ENCODE measurements around the gene CD24. TPM values are rescaled to one million over a fixed set of nuclear protein-coding genes. Genes with fewer than 3 reads are reported as not detected.
A peak's percentile ranks its signal among the peaks of the same experiment; 100 is the strongest.
"Not testable (repeated sequence)": the region's sequence is repeated elsewhere in the genome, so short reads cannot be mapped to it uniquely, and the experiment has no call there.

CD24 gene
- 1,000 to 10,000 TPM in 2 of 3 donors, 100 to 1,000 TPM in 1; 902 to 1,282 (median 1,220) TPM for polyA plus RNA-seq (ENCODE audit: insufficient read length in 3 of 3)
- long read RNA-seq, donor 1, transcript CD24-204 (3 exons, 2,513 nt): minor isoform, 23 of 312 reads
- long read RNA-seq, donor 1, transcript CD24-201 (2 exons, 2,180 nt): major isoform, 286 of 312 reads
- long read RNA-seq, donor 1, partial matches to known transcripts: 0 of 312 reads
- long read RNA-seq, donor 1, other reads (novel, unspliced or antisense): 0 of 312 reads
- long read RNA-seq, donor 2, transcript CD24-204 (3 exons, 2,513 nt): minor isoform, 11 of 315 reads
- long read RNA-seq, donor 2, transcript CD24-201 (2 exons, 2,180 nt): major isoform, 295 of 315 reads
- long read RNA-seq, donor 2, partial matches to known transcripts: 6 of 315 reads
- long read RNA-seq, donor 2, other reads (novel, unspliced or antisense): 0 of 315 reads
- long read RNA-seq, donor 3, transcript CD24-204 (3 exons, 2,513 nt): minor isoform, 16 of 506 reads
- long read RNA-seq, donor 3, transcript CD24-201 (2 exons, 2,180 nt): major isoform, 488 of 506 reads
- long read RNA-seq, donor 3, partial matches to known transcripts: 0 of 506 reads
- long read RNA-seq, donor 3, other reads (novel, unspliced or antisense): 0 of 506 reads
- long read RNA-seq, donor 4, transcript CD24-204 (3 exons, 2,513 nt): minor isoform, 11 of 305 reads
- long read RNA-seq, donor 4, transcript CD24-201 (2 exons, 2,180 nt): major isoform, 287 of 305 reads
- long read RNA-seq, donor 4, transcript CD24-202 (3 exons, 802 nt): minor isoform, 5 of 305 reads
- long read RNA-seq, donor 4, partial matches to known transcripts: 0 of 305 reads
- long read RNA-seq, donor 4, other reads (novel, unspliced or antisense): 0 of 305 reads
- long read RNA-seq, donor 5: 0 reads
- long read RNA-seq, donor 6, transcript CD24-204 (3 exons, 2,513 nt): minor isoform, 14 of 377 reads
- long read RNA-seq, donor 6, transcript CD24-201 (2 exons, 2,180 nt): major isoform, 359 of 377 reads
- long read RNA-seq, donor 6, partial matches to known transcripts: 0 of 377 reads
- long read RNA-seq, donor 6, other reads (novel, unspliced or antisense): 0 of 377 reads
- long read RNA-seq, donor 7, transcript CD24-201 (2 exons, 2,180 nt): major isoform, 339 of 421 reads
- long read RNA-seq, donor 7, transcript CD24-202 (3 exons, 802 nt): minor isoform, 5 of 421 reads
- long read RNA-seq, donor 7, transcript CD24-204 (3 exons, 2,513 nt): minor isoform, 8 of 421 reads
- long read RNA-seq, donor 7, partial matches to known transcripts: 42 of 421 reads
- long read RNA-seq, donor 7, other reads (novel, unspliced or antisense): 26 of 421 reads
- long read RNA-seq, donor 8: 0 reads
- long read RNA-seq, donor 9, transcript CD24-201 (2 exons, 2,180 nt): major isoform, 326 of 345 reads
- long read RNA-seq, donor 9, transcript CD24-204 (3 exons, 2,513 nt): minor isoform, 14 of 345 reads
- long read RNA-seq, donor 9, partial matches to known transcripts: 0 of 345 reads
- long read RNA-seq, donor 9, other reads (novel, unspliced or antisense): 0 of 345 reads
- long read RNA-seq, donor 10, transcript CD24-201 (2 exons, 2,180 nt): major isoform, 394 of 404 reads
- long read RNA-seq, donor 10, transcript CD24-204 (3 exons, 2,513 nt): minor isoform, 6 of 404 reads
- long read RNA-seq, donor 10, partial matches to known transcripts: 0 of 404 reads
- long read RNA-seq, donor 10, other reads (novel, unspliced or antisense): 0 of 404 reads
- long read RNA-seq, donor 11, transcript CD24-204 (3 exons, 2,513 nt): minor isoform, 10 of 225 reads
- long read RNA-seq, donor 11, transcript CD24-201 (2 exons, 2,180 nt): major isoform, 214 of 225 reads
- long read RNA-seq, donor 11, partial matches to known transcripts: 0 of 225 reads
- long read RNA-seq, donor 11, other reads (novel, unspliced or antisense): 0 of 225 reads
- long read RNA-seq, donor 12, transcript CD24-201 (2 exons, 2,180 nt): major isoform, 160 of 169 reads
- long read RNA-seq, donor 12, transcript CD24-204 (3 exons, 2,513 nt): minor isoform, 7 of 169 reads
- long read RNA-seq, donor 12, partial matches to known transcripts: 0 of 169 reads
- long read RNA-seq, donor 12, other reads (novel, unspliced or antisense): 0 of 169 reads
- long read RNA-seq, donor 13: 0 reads
- long read RNA-seq, donor 14, transcript CD24-201 (2 exons, 2,180 nt): major isoform, 261 of 281 reads
- long read RNA-seq, donor 14, transcript CD24-202 (3 exons, 802 nt): minor isoform, 5 of 281 reads
- long read RNA-seq, donor 14, transcript CD24-204 (3 exons, 2,513 nt): minor isoform, 15 of 281 reads
- long read RNA-seq, donor 14, partial matches to known transcripts: 0 of 281 reads
- long read RNA-seq, donor 14, other reads (novel, unspliced or antisense): 0 of 281 reads
- long read RNA-seq, donor 15, transcript CD24-201 (2 exons, 2,180 nt): major isoform, 193 of 200 reads
- long read RNA-seq, donor 15, partial matches to known transcripts: 0 of 200 reads
- long read RNA-seq, donor 15, other reads (novel, unspliced or antisense): 0 of 200 reads
- long read RNA-seq, donor 16, transcript CD24-201 (2 exons, 2,180 nt): major isoform, 674 of 710 reads
- long read RNA-seq, donor 16, transcript CD24-202 (3 exons, 802 nt): minor isoform, 8 of 710 reads
- long read RNA-seq, donor 16, transcript CD24-204 (3 exons, 2,513 nt): minor isoform, 24 of 710 reads
- long read RNA-seq, donor 16, partial matches to known transcripts: 0 of 710 reads
- long read RNA-seq, donor 16, other reads (novel, unspliced or antisense): 0 of 710 reads

- peak in 6 of 11 donors; percentile 50 to 73 (median 58) for DNase-seq (ENCODE audit: extremely low read depth in 1 of 11, low read depth in 9 of 11, low spot score in 4 of 11)
These were observed at the start of gene CD24 for GRCh38 chr6:106974336-106974998. Gene CD24, minus strand, starts transcription at chr6:106974729. Its CDS starts 83 bp downstream, at chr6:106974646.

- DNase-seq (ENCODE audit: extremely low read depth in 1 of 11, low read depth in 9 of 11, low spot score in 4 of 11): no peak
These were observed 47.1 kb upstream of the CD24 start for GRCh38 chr6:107021446-107022185.

DNA sequence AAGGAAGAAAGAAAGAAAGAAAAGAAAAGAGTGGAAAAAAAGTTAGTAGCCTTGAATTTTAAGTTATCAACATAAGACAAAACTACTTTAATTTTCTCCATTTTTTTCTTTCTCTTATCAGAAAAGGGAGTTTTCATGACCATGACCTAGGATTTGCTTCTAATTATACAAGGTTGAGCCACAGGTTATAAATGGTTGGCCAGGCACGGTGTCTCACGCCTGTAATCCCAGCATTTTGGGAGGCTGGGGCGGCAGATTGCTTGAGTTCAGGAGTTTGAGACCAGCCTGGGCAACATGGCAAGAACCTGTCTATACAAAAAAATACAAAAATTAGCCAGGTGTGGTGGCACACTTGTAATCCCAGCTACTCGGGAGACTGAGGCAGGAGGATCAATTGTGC lies 45.7 kb upstream of the CD24 start:
- DNase-seq (ENCODE audit: extremely low read depth in 1 of 11, low read depth in 9 of 11, low spot score in 4 of 11): no peak

DNA sequence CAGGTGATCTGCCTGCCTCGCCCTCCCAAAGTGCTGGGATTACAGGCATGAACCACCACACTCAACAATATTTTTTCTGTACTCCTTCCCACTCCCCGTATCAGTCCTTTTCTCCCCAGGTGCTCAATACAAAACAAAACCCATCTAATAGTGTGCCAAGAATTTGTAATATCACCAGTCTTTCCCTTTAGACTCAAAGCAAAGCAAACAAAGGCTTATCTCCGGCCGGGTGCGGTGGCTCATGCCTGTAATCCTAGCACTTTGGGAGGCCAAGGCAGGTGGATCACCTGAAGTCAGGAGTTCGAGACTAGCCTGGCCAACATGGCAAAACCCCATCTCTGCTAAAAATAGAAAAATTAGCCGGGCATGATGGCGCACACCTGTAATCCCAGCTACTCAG lies 45.1 kb upstream of the CD24 start:
- DNase-seq (ENCODE audit: extremely low read depth in 1 of 11, low read depth in 9 of 11, low spot score in 4 of 11): not testable (repeated sequence)

- no peak for DNase-seq (ENCODE audit: extremely low read depth in 1 of 11, low read depth in 9 of 11, low spot score in 4 of 11)
These were observed 44.5 kb upstream of the CD24 start for GRCh38 chr6:107019047-107019446.

- DNase-seq (ENCODE audit: extremely low read depth in 1 of 11, low read depth in 9 of 11, low spot score in 4 of 11): no peak
These were observed 35.0 kb upstream of the CD24 start for GRCh38 chr6:107009499-107009898.

- peak in 6 of 11 donors; percentile 29 to 63 (median 54) for DNase-seq (ENCODE audit: extremely low read depth in 1 of 11, low read depth in 9 of 11, low spot score in 4 of 11)
These were observed 23.0 kb upstream of the CD24 start for GRCh38 chr6:106997392-106998158.

GRCh38 chr6:106995640-106996039 lies 21.1 kb upstream of the CD24 start:
- no peak for DNase-seq (ENCODE audit: extremely low read depth in 1 of 11, low read depth in 9 of 11, low spot score in 4 of 11)

- not testable (repeated sequence) for DNase-seq (ENCODE audit: extremely low read depth in 1 of 11, low read depth in 9 of 11, low spot score in 4 of 11)
These were observed 15.2 kb upstream of the CD24 start for GRCh38 chr6:106989737-106990136.

- no peak for DNase-seq (ENCODE audit: extremely low read depth in 1 of 11, low read depth in 9 of 11, low spot score in 4 of 11)
These were observed 14.1 kb upstream of the CD24 start for GRCh38 chr6:106988664-106989063.

GRCh38 chr6:106981926-106982325 lies 7.4 kb upstream of the CD24 start:
- no peak for DNase-seq (ENCODE audit: extremely low read depth in 1 of 11, low read depth in 9 of 11, low spot score in 4 of 11)

DNA sequence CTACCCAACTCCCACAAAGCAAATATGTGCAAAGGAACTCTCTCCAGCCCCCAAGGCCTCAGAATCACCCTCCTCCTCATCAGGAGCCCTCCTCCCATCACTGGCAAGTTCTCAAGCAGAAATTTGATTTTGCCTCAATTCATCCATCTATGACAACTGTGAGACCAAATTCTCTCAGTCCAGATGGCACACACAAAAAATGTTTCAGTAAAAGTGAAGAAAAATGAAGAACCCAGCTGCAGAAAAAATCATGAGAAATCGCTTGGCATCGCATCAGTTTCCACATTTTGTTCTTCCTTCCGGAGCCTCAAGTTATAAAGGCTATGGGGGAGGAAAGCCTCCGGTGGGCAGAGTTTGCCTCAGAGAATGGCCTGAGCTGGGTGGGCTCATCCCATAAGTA lies 6.4 kb upstream of the CD24 start:
- no peak for DNase-seq (ENCODE audit: extremely low read depth in 1 of 11, low read depth in 9 of 11, low spot score in 4 of 11)

DNA sequence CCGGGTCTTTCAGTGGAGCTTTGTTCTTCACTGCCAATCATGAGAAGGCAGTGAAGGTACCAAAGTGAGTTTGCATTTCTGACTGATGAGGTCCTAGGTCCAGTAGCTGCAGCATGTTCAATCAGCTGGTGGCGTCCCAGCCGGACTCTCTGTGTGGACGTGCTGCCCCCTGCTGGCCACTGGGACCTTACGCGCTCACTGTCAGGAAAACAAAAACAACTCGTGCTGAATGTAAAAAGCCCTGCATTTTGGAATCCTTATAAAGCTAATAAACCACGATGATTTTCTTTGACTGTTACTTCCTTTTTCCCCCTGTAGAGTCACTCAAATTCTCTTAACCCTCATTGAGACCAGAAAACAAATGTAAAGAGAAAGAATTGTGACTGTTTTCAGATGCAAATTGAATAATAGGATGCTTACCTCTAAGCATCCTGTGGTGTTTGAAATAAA lies 4.9 kb upstream of the CD24 start:
- peak in 7 of 11 donors; percentile 75 to 84 (median 79) for DNase-seq (ENCODE audit: extremely low read depth in 1 of 11, low read depth in 9 of 11, low spot score in 4 of 11)

- no peak for DNase-seq (ENCODE audit: extremely low read depth in 1 of 11, low read depth in 9 of 11, low spot score in 4 of 11)
These were observed 2.7 kb upstream of the CD24 start for GRCh38 chr6:106977246-106977645.
